ENCODE measurements around the gene ALDH3B1.
"Not testable (repeated sequence)": the region's sequence is repeated elsewhere in the genome, so short reads cannot be mapped to it uniquely, and the experiment has no call there.

ALDH3B1 gene

GRCh38 chr11:68010090-68011041 is at the start of gene ALDH3B1:
Gene ALDH3B1 (plus strand): TSS chr11:68010327. CDS start chr11:68015298, 4,971 bp downstream.
- DNase-seq (ENCODE audit: low read depth) = peak; percentile 94

GRCh38 chr11:67963217-67963616 is 46.9 kb upstream of the ALDH3B1 start:
- DNase-seq (ENCODE audit: low read depth) = not testable (repeated sequence)

- not testable (repeated sequence) for DNase-seq (ENCODE audit: low read depth)
Measured at GRCh38 chr11:67963879-67964278, 46.2 kb upstream of the ALDH3B1 start.

- DNase-seq (ENCODE audit: low read depth) = not testable (repeated sequence)
Measured at GRCh38 chr11:67964746-67965145, 45.4 kb upstream of the ALDH3B1 start.

GRCh38 chr11:67965830-67966348 is 44.2 kb upstream of the ALDH3B1 start:
- DNase-seq (ENCODE audit: low read depth) = not testable (repeated sequence)

- not testable (repeated sequence) for DNase-seq (ENCODE audit: low read depth)
Measured at GRCh38 chr11:67974746-67975145, 35.4 kb upstream of the ALDH3B1 start.

GRCh38 chr11:67978766-67979418 is 31.2 kb upstream of the ALDH3B1 start:
- not testable (repeated sequence) for DNase-seq (ENCODE audit: low read depth)

- not testable (repeated sequence) for DNase-seq (ENCODE audit: low read depth)
Measured at GRCh38 chr11:67981226-67981625, 28.9 kb upstream of the ALDH3B1 start.

- not testable (repeated sequence) for DNase-seq (ENCODE audit: low read depth)
Measured at GRCh38 chr11:67982255-67982857, 27.8 kb upstream of the ALDH3B1 start.

GRCh38 chr11:67983951-67984350 is 26.2 kb upstream of the ALDH3B1 start:
- DNase-seq (ENCODE audit: low read depth) = no peak

- not testable (repeated sequence) for DNase-seq (ENCODE audit: low read depth)
Measured at GRCh38 chr11:67985302-67985701, 24.8 kb upstream of the ALDH3B1 start.

- DNase-seq (ENCODE audit: low read depth) = not testable (repeated sequence)
Measured at GRCh38 chr11:67990546-67991346, 19.4 kb upstream of the ALDH3B1 start.

- DNase-seq (ENCODE audit: low read depth) = not testable (repeated sequence)
Measured at GRCh38 chr11:67991347-67992121, 18.6 kb upstream of the ALDH3B1 start.

- DNase-seq (ENCODE audit: low read depth) = not testable (repeated sequence)
Measured at GRCh38 chr11:67993821-67994220, 16.3 kb upstream of the ALDH3B1 start.

GRCh38 chr11:67994387-67994786 is 15.7 kb upstream of the ALDH3B1 start:
- DNase-seq (ENCODE audit: low read depth) = not testable (repeated sequence)

GRCh38 chr11:67995129-67995528 is 15.0 kb upstream of the ALDH3B1 start:
- not testable (repeated sequence) for DNase-seq (ENCODE audit: low read depth)

- not testable (repeated sequence) for DNase-seq (ENCODE audit: low read depth)
Measured at GRCh38 chr11:67995579-67995978, 14.5 kb upstream of the ALDH3B1 start.

GRCh38 chr11:67996051-67996450 is 14.1 kb upstream of the ALDH3B1 start:
- DNase-seq (ENCODE audit: low read depth) = no peak

GRCh38 chr11:67996622-67997474 is 13.3 kb upstream of the ALDH3B1 start:
- DNase-seq (ENCODE audit: low read depth) = peak; percentile 63

All from EH (cell line).